Measurements from ENCODE around the gene STPG1.
"Not testable (repeated sequence)": the region's sequence is repeated elsewhere in the genome, so short reads cannot be mapped to it uniquely, and the experiment has no call there.

The STPG1 gene

DNA sequence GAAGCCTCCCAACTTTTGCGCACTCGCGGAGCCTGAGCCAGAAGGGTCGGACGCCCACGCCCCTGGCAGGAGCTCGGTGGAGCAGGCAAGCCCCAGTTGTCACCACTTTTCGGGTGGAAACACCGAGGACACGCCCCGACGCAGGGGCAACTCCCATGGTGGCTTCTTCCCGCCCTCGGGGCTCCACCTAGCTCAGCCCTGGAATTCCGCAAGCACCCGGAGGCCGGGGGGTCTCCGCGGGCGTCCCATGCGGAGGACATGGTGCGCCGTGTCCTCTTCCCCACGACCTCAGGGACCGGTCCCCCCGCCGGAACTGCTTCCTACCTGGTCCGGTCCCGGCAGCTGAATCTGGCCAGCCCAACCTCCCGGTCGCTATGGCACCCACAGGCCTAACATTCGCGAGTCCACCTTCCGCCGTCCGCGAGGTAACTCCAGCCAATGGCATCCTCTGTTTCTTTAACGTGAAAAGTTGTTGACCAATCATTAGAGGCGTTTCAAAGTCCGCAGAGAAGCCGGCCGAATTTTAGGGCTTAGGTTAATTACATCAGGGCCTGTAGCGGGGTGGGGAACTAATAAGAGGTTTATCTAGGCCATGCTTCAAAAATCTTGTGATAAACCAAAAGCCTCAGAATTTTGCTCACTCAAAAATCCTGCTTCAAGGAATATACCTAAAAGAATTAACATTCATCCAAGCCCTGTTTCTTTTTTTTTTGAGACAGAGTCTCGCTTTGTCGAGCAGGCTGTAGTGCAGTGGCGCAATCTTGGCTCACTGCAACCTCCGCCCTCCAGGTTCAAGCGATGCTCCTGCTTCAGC, at the start of gene STPG1:
TSS of gene STPG1 (minus strand) at position 433 of the 814 bp plus-strand sequence. CDS start 12,394 bp downstream, outside the sequence.
- no peaks in the 10 kb centered on the region for H3K27me3 ChIP-seq (ENCODE audit: control insufficient read depth in 1 of 2, insufficient read depth in 2 of 2, low read length in 2 of 2)
- H3K9me3 ChIP-seq (ENCODE audit: low read length): no peaks in the 10 kb centered on the region
- no peaks in the 10 kb centered on the region for H3K36me3 ChIP-seq (ENCODE audit: insufficient read depth, low read length)
- H3K27ac ChIP-seq (ENCODE audit: low read depth, low read length): peak within 1 kb of the TSS; percentile 85
- peaks cover 24% of the 10 kb centered on the region for H3K4me1 ChIP-seq (ENCODE audit: insufficient read depth, low read length)
- H3K9ac ChIP-seq (ENCODE audit: low read length): peak within 1 kb of the TSS; percentile 55
- H3K4me3 ChIP-seq (ENCODE audit: low read depth in 1 of 2, low read length in 2 of 2): peak within 1 kb of the TSS; percentile 88 to 92

GRCh38 chr1:24462128-24462527, 48.5 kb upstream of the STPG1 start:
- H3K36me3 ChIP-seq (ENCODE audit: insufficient read depth, low read length): peaks cover 29% of the 10 kb centered on the region
- not testable (repeated sequence) for H3K9ac ChIP-seq (ENCODE audit: low read length); H3K27me3 ChIP-seq (ENCODE audit: control insufficient read depth in 1 of 2, insufficient read depth in 2 of 2, low read length in 2 of 2); H3K27ac ChIP-seq (ENCODE audit: low read depth, low read length); H3K4me1 ChIP-seq (ENCODE audit: insufficient read depth, low read length); H3K9me3 ChIP-seq (ENCODE audit: low read length); H3K4me3 ChIP-seq (ENCODE audit: low read depth in 1 of 2, low read length in 2 of 2)

- no peak overlapping the region for H3K9ac ChIP-seq (ENCODE audit: low read length)
- no peaks in the 10 kb centered on the region for H3K4me1 ChIP-seq (ENCODE audit: insufficient read depth, low read length)
- no peak overlapping the region for H3K27ac ChIP-seq (ENCODE audit: low read depth, low read length)
- H3K36me3 ChIP-seq (ENCODE audit: insufficient read depth, low read length): peaks cover 33% of the 10 kb centered on the region
- no peaks in the 10 kb centered on the region for H3K27me3 ChIP-seq (ENCODE audit: control insufficient read depth in 1 of 2, insufficient read depth in 2 of 2, low read length in 2 of 2)
- no peak overlapping the region for H3K4me3 ChIP-seq (ENCODE audit: low read depth in 1 of 2, low read length in 2 of 2)
- H3K9me3 ChIP-seq (ENCODE audit: low read length): no peaks in the 10 kb centered on the region
Measured at GRCh38 chr1:24459551-24460266, 46.1 kb upstream of the STPG1 start.

GRCh38 chr1:24457866-24458265, 44.3 kb upstream of the STPG1 start:
- Histone ChIP-seq H3K4me3 (ENCODE audit: low read depth in 1 of 2, low read length in 2 of 2) (no peak overlapping the region), H3K9ac (ENCODE audit: low read length) (no peak overlapping the region), H3K27me3 (ENCODE audit: control insufficient read depth in 1 of 2, insufficient read depth in 2 of 2, low read length in 2 of 2) (no peaks in the 10 kb centered on the region), H3K36me3 (ENCODE audit: insufficient read depth, low read length) (peaks cover 34% of the 10 kb centered on the region), H3K4me1 (ENCODE audit: insufficient read depth, low read length) (no peaks in the 10 kb centered on the region), H3K9me3 (ENCODE audit: low read length) (no peaks in the 10 kb centered on the region), H3K27ac (ENCODE audit: low read depth, low read length) (no peak overlapping the region)

DNA sequence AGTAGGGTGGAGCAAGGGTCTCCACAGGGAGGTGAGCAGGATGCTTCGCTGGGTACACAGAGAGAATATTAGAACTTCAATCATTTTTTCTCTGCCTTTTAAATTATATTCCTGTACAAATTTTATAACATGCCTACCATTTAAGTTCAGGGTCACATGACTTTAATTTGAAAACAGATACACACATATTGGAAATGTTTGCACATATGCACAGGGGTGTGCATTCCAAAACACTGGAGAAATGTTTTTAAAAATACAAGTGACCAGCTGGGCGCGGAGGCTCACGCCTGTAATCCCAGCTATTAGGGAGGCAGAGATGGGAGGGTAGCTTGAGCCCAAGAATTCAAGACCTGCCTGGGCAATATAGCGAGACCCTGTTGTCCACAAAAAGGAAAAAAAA, 41.7 kb upstream of the STPG1 start:
- Histone ChIP-seq H3K4me1 (ENCODE audit: insufficient read depth, low read length) (no peaks in the 10 kb centered on the region), H3K27me3 (ENCODE audit: control insufficient read depth in 1 of 2, insufficient read depth in 2 of 2, low read length in 2 of 2) (no peaks in the 10 kb centered on the region), H3K9me3 (ENCODE audit: low read length) (no peaks in the 10 kb centered on the region), H3K36me3 (ENCODE audit: insufficient read depth, low read length) (peaks cover 36% of the 10 kb centered on the region), H3K4me3 (ENCODE audit: low read depth in 1 of 2, low read length in 2 of 2) (no peak overlapping the region), H3K27ac (ENCODE audit: low read depth, low read length) (no peak overlapping the region), H3K9ac (ENCODE audit: low read length) (no peak overlapping the region)

DNA sequence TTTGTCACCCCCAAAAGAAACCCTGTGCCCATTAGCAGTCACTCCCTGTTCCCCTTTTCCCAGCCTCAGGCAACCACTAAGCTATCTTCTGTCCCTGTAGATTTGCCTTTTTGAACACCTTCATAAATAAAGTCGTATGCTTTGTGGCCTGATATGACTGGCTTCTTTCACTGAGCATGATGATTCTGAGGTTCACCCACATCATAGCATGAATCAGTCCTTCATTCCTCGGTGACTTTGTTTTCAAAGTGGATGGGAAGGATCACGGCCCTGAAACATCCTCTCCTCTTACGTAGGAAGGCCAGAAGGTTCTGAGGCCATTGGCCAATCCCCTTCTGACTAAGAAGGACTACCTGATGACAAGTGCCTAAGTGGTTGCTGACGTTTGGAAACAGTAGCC, 41.1 kb upstream of the STPG1 start:
- Histone ChIP-seq H3K9me3 (ENCODE audit: low read length) (no peaks in the 10 kb centered on the region), H3K9ac (ENCODE audit: low read length) (no peak overlapping the region), H3K36me3 (ENCODE audit: insufficient read depth, low read length) (peaks cover 38% of the 10 kb centered on the region), H3K27me3 (ENCODE audit: control insufficient read depth in 1 of 2, insufficient read depth in 2 of 2, low read length in 2 of 2) (no peaks in the 10 kb centered on the region), H3K4me1 (ENCODE audit: insufficient read depth, low read length) (no peaks in the 10 kb centered on the region), H3K4me3 (ENCODE audit: low read depth in 1 of 2, low read length in 2 of 2) (no peak overlapping the region), H3K27ac (ENCODE audit: low read depth, low read length) (no peak overlapping the region)

- no peak overlapping the region for H3K27ac ChIP-seq (ENCODE audit: low read depth, low read length)
- H3K36me3 ChIP-seq (ENCODE audit: insufficient read depth, low read length): peaks cover 34% of the 10 kb centered on the region
- no peaks in the 10 kb centered on the region for H3K4me1 ChIP-seq (ENCODE audit: insufficient read depth, low read length)
- H3K9ac ChIP-seq (ENCODE audit: low read length): no peak overlapping the region
- no peaks in the 10 kb centered on the region for H3K9me3 ChIP-seq (ENCODE audit: low read length)
- H3K4me3 ChIP-seq (ENCODE audit: low read depth in 1 of 2, low read length in 2 of 2): no peak overlapping the region
- no peaks in the 10 kb centered on the region for H3K27me3 ChIP-seq (ENCODE audit: control insufficient read depth in 1 of 2, insufficient read depth in 2 of 2, low read length in 2 of 2)
Measured at GRCh38 chr1:24452922-24453485, 39.4 kb upstream of the STPG1 start.

DNA sequence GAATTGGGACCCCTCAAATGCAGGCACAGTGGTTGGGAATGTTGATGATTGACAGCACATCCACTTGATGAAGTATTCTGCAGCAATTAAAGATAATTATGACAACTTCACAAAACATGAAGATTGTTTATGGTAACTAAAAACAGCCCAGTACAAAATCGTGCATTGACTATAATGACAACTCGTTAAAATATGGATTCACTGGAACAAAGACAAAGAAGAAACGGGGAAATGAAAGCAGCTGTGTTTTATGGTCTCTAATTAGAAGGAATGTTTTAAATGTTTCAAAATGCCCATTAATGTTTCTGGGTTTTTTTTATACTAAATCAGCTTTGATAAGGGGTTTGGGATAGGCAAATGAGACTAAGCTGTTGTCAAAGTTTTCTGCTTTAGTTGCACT, 38.2 kb upstream of the STPG1 start:
- H3K4me3 ChIP-seq (ENCODE audit: low read depth in 1 of 2, low read length in 2 of 2): no peak overlapping the region
- peaks cover 29% of the 10 kb centered on the region for H3K36me3 ChIP-seq (ENCODE audit: insufficient read depth, low read length)

GRCh38 chr1:24450857-24451397, 37.3 kb upstream of the STPG1 start:
- H3K4me3 ChIP-seq (ENCODE audit: low read depth in 1 of 2, low read length in 2 of 2): no peak overlapping the region
- no peaks in the 10 kb centered on the region for H3K4me1 ChIP-seq (ENCODE audit: insufficient read depth, low read length)
- H3K9ac ChIP-seq (ENCODE audit: low read length): no peak overlapping the region
- H3K9me3 ChIP-seq (ENCODE audit: low read length): no peaks in the 10 kb centered on the region
- no peak overlapping the region for H3K27ac ChIP-seq (ENCODE audit: low read depth, low read length)
- H3K36me3 ChIP-seq (ENCODE audit: insufficient read depth, low read length): peaks cover 33% of the 10 kb centered on the region
- H3K27me3 ChIP-seq (ENCODE audit: control insufficient read depth in 1 of 2, insufficient read depth in 2 of 2, low read length in 2 of 2): no peaks in the 10 kb centered on the region

More for the DNA sequence above, 38.2 kb upstream of the STPG1 start:
- H3K27ac ChIP-seq (ENCODE audit: low read depth, low read length): no peak overlapping the region
- no peaks in the 10 kb centered on the region for H3K27me3 ChIP-seq (ENCODE audit: control insufficient read depth in 1 of 2, insufficient read depth in 2 of 2, low read length in 2 of 2)
- no peaks in the 10 kb centered on the region for H3K4me1 ChIP-seq (ENCODE audit: insufficient read depth, low read length)
- no peak overlapping the region for H3K9ac ChIP-seq (ENCODE audit: low read length)
- H3K9me3 ChIP-seq (ENCODE audit: low read length): no peaks in the 10 kb centered on the region

- H3K27ac ChIP-seq (ENCODE audit: low read depth, low read length): no peak overlapping the region
- no peaks in the 10 kb centered on the region for H3K4me1 ChIP-seq (ENCODE audit: insufficient read depth, low read length)
- no peaks in the 10 kb centered on the region for H3K9me3 ChIP-seq (ENCODE audit: low read length)
- no peak overlapping the region for H3K9ac ChIP-seq (ENCODE audit: low read length)
- H3K4me3 ChIP-seq (ENCODE audit: low read depth in 1 of 2, low read length in 2 of 2): no peak overlapping the region
- H3K36me3 ChIP-seq (ENCODE audit: insufficient read depth, low read length): peaks cover 33% of the 10 kb centered on the region
- no peaks in the 10 kb centered on the region for H3K27me3 ChIP-seq (ENCODE audit: control insufficient read depth in 1 of 2, insufficient read depth in 2 of 2, low read length in 2 of 2)
Measured at GRCh38 chr1:24450316-24450715, 36.7 kb upstream of the STPG1 start.

DNA sequence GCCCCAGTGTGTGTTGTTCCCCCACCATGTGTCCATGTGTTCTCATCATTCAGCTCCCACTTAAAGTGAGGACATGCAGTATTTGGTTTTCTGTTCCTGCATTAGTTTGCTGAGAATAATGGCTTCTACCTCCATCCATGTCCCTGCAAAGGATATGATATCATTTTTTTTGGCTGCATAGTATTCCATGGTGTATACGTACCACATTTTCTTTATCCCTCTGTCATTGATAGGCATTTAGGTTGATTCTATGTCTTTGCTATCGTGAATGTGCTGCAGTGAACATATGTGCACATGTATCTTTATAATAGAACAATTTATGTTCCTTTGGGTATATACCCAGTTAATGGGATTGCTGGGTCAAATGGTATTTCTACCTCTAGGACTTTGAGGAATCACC, 32.9 kb upstream of the STPG1 start:
- not testable (repeated sequence) for H3K9me3 ChIP-seq (ENCODE audit: low read length); H3K4me1 ChIP-seq (ENCODE audit: insufficient read depth, low read length); H3K27me3 ChIP-seq (ENCODE audit: control insufficient read depth in 1 of 2, insufficient read depth in 2 of 2, low read length in 2 of 2); H3K4me3 ChIP-seq (ENCODE audit: low read depth in 1 of 2, low read length in 2 of 2); H3K9ac ChIP-seq (ENCODE audit: low read length); H3K27ac ChIP-seq (ENCODE audit: low read depth, low read length)
- peaks cover 35% of the 10 kb centered on the region for H3K36me3 ChIP-seq (ENCODE audit: insufficient read depth, low read length)

Data from muscle layer of colon (tissue), 2 donors.